Head of caudate nucleus (tissue), 42 donors: ENCODE measurements around the gene TEPSIN.

Experiments used
- DNase-seq, 42 donors: peaks; one replicate each; pipeline versions ENCODE4 v3.0.0 to v3.0.0-alpha.2; 2020 to 2021; ENCODE audit warnings: mixed read lengths in 7 of 42
- intact Hi-C: fragments of 100-400 bp; cut with DNase I; formaldehyde crosslinking; loops from one replicate; pipeline ENCODE4 v1.15.0; 2022

The TEPSIN gene

DNA sequence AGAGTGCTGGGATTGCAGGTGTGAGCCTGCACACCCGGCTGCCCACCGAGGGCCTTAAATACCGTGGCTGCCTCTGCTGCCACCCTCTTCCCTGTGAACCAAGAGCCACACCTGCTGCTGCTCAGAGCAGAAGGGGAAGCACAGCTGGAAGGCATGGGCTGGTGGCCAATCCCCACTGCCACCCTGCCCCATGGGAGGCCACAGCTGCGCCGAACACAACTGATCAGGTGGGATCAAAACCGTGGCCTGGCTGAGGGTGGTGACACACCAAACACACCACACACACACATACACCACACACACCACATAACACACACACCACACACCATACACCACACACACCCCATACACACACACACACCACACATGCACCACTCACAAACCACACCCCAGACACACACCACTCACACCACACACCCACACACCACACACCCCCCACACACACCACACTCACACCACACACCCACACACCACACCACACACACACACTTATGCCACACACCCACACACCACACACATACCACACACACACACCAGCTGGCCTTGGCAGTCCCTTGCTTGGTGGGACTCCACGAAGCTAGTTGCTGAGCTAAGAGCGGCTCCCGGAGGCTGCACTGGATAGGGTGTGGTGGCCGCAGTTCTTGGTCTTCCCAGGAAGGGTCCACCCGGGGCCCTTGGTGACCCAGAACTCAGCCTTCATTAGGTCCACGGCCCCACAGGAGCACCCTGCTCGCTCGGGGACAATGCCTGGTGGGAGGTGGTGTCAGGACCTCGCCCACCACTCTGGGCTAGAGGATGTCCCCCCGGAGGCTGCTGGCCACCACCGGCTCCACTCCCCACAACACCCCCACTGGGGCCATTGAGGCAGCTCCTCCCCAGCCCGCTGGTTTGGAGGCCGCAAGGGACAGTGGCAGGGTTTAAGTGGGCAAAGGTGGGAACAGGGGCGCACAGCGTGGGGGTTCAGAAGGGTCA, 31.0 kb downstream of the TEPSIN start:
- no peak for DNase-seq
- intact Hi-C loops: loop anchor here (10.0 kb wide), 1 partner anchor 63 kb away; no protein-coding TSS in a partner anchor

GRCh38 chr17:81206657-81207056, 32.2 kb downstream of the TEPSIN start:
- no peak for DNase-seq

DNA sequence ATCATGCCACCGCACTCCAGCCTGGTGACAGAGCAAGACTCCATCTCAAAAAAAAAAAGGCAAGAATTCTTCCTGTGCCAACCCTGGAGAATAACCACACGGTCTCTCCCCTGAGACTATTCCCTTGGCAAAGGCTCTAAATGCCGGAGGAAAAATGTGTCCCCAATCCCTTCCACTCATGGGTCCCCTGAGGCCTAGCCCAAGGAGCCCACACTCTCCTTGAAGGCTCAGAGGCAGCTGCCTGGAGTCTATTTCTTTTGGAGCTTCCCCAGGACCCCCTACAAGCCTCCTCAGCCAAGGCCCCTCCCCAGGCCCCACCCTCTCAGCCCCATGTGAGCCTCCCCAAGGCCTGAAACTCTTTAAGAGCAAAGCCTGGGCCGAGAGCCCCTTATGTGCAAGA, 32.7 kb downstream of the TEPSIN start:
- intact Hi-C loops: loop anchor here (10.0 kb wide), 1 partner anchor 61 kb away; no protein-coding TSS in a partner anchor
- no peak for DNase-seq

More at GRCh38 chr17:81206657-81207056, 32.2 kb downstream of the TEPSIN start:
- intact Hi-C loops: loop anchor here (10.0 kb wide), 1 partner anchor 62 kb away; no protein-coding TSS in a partner anchor

- intact Hi-C loops: loop anchor here (10.0 kb wide), 1 partner anchor 60 kb away; no protein-coding TSS in a partner anchor
- no peak for DNase-seq
Observed at GRCh38 chr17:81204578-81204977, 34.3 kb downstream of the TEPSIN start.

DNA sequence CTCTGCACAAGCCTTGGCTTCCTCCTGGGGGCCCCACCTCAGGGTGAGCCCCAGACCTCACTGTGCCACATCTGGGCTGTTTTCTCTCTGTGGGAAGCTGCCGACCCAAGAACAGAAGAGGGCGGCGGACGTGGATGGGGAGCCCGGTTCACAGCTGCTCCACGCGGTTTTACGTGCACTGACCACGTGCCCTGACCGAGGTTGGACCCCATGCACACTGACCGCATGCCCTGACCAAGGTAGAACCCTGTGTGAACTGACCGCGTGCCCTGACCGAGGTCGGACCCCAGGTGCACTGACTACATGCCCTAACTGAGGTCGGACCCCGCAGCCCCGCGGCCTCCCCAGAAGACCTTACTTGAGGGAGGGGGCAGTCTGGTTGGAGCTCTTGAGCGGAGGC, 35.7 kb downstream of the TEPSIN start:
- no peak for DNase-seq
- intact Hi-C loops: loop anchor here (10.0 kb wide), 1 partner anchor 58 kb away; no protein-coding TSS in a partner anchor

- DNase-seq: no peak
- intact Hi-C loops: loop anchor here (10.0 kb wide), 1 partner anchor 58 kb away; no protein-coding TSS in a partner anchor
Observed at GRCh38 chr17:81202318-81202717, 36.5 kb downstream of the TEPSIN start.

DNA sequence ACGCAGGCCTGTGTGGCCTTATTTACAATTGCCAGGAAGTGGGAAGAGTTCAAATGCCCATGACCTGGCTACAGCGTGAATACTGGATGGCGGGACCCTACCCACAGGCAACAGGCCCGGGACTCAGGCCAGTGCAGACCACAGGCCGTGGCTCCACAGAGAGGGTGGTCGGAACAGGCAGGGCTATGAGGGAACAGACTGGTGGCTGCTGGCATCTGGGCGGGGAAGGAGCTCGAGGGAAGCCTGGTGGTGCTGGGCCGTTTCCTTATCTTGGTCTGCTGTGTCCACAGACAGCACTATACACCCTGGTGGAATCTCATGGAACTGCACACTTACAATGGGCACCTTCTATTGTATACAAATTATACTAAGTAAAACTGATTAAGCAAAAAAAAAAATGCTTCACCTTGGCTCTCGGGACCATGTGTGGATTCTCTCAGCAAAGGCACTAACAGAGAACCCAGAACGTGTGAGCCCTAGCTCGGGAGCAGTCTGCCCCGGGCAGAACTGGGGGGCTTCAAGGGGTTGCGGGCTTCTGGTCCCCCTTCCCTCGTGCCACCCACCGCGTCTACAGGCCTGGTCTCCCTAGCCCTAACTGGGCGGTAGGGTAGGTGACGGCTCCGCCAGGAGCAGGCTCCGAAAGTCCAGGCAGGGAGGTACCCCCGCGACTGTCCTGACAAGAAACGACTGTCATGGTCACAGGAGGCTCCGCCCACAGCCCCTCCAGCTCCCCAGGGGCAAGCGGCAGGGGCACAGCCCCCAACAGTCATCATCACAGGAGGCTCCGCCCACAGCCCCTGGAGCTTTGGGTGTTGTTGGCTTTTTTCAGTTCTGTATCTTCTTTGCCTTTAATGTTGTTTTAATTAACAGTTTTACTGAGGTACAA, 37.9 kb downstream of the TEPSIN start:
- intact Hi-C loops: loop anchor here (10.0 kb wide), 1 partner anchor 56 kb away; no protein-coding TSS in a partner anchor
- DNase-seq: peak; percentile 15 to 91 (median 69)

GRCh38 chr17:81200201-81200600, 38.7 kb downstream of the TEPSIN start:
- intact Hi-C loops: loop anchor here (10.0 kb wide), 1 partner anchor 55 kb away; no protein-coding TSS in a partner anchor
- DNase-seq: no peak

DNA sequence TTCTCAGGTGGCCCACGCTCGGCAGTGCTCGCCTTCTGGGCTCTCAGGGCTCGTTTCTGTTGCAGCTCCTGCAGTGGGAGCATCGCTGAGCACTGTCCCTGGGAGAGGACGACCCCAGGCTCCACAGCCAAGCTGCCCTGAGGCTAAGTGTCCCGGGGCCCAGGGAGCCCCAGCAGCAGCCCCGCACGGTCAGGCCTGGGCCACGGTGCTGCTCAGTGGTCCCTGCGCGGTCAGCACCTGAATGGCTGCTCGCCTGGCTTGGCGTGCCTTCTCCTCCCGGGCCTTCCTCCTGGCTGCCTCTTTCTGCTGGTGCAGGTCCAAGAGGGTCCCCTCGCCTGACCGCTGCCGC, 39.4 kb downstream of the TEPSIN start:
- no peak for DNase-seq
- intact Hi-C loops: no loop called here

- intact Hi-C loops: no loop called here
- no peak for DNase-seq
Observed at GRCh38 chr17:81198826-81199481, 39.9 kb downstream of the TEPSIN start.

DNA sequence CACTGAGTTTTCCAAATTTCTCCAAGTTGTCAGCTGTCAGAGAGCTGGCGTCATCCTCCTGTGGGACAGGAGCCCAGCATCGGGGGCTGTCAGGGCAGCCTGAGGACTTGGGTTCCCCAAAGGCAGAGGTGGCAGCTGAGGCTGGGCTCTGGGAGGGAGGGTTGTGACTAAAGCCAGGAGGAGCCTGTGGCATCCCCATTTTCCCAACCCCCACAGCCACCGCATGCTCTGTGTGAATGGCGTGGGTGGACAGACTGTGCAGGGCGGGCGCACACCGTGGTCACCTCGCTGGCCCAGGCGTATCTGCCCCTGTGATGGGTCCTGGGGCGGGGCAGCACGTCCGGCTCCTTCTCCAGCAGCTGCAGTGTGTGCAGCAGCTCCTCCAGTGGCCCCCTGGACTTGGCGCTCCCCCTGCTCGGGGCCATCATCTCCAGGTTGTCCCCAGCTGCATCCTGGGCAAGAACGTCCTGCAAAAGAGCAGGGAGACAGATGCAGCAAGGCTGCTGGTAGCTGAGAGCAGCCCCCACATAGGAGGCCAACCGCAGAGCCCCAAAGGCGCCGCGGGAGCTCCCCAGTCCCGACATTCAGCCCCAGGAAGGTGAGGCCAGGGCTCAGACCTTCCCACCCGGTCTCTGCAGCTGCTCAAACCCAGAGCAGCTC, 40.9 kb downstream of the TEPSIN start:
- intact Hi-C loops: no loop called here
- DNase-seq: peak in 4 of 42 donors; percentile 5 to 28 (median 18)

GRCh38 chr17:81197409-81197795, 41.5 kb downstream of the TEPSIN start:
- intact Hi-C loops: no loop called here
- DNase-seq: no peak

- intact Hi-C loops: no loop called here
Observed at GRCh38 chr17:81196505-81197408, 42.1 kb downstream of the TEPSIN start.

DNA sequence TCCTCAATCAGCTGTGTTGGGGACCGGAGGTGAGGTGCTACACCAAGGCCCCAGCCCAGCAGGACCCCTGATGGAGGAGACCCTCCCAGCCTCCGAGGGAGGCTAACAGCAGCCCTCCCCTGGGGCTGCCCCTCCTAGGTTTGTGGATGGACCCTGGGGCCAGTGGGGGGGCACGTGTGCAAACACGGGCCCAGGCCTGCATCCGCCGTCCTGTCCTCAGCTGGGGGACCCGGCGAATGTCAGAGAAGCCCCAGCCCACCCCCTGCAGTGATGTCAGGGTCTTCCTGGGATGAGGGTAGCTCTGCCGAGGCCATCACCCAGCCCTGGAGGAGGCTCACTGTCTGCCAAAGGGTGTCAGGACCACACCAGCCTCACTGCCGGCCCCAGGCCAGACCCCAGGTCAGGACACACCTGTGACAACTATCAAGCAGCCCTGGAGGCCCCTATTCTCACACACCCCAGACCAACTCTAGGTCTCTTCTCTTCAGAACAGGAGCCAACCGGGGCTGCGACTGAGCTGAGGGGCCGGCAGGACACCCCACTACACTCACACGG, 42.8 kb downstream of the TEPSIN start:
- no peak for DNase-seq
- intact Hi-C loops: no loop called here

More at GRCh38 chr17:81196505-81197408, 42.1 kb downstream of the TEPSIN start:
- DNase-seq: no peak

GRCh38 chr17:81194941-81195901, 43.6 kb downstream of the TEPSIN start:
- DNase-seq: no peak
- intact Hi-C loops: no loop called here

DNA sequence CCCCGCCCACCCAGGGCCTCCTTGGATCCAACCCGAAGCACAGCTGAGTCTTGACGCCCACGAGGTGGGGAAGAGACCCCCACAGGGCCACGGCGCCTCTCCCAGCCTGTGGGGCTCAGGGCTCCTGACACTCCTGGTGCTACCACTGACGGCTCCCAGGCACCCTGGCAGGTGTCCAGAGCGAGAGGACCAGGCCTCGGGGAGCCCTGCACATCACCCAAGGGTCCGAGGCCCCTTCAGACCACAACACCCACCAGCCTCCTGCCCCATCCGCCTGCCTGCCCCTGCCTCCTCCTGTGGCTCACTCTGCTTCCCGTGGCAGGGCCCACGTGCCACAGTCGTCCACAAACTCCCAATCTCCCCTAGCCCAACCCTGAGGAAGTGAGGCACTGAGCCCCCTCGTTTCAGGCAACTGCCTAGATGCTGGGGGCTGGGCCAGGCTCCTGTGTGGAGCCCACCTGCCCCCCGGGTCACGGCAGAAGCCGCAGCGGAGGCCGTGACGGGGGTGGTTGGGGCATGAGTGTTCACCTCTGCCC, 44.6 kb downstream of the TEPSIN start:
- no peak for DNase-seq
- intact Hi-C loops: no loop called here
